DND-41 (cell line): ENCODE results near the gene RRM1.

Source experiments
- ATAC-seq: fragments of 200-7000 bp; cut with Tn5 transposase; 3 replicates; pipeline ENCODE4 v1.9.1; 2021; ENCODE audit warnings: low read depth; ENCODE audit not compliant: insufficient read depth
- DNase-seq: peaks from one replicate; pipeline ENCODE4 v3.0.0-alpha.2; 2020
- H2AFZ ChIP-seq: 2 replicates; pipeline ENCODE4 v1.6.0; 2012; ENCODE audit warnings: low read depth, low read length
- H3K27ac ChIP-seq: 2 replicates; pipeline ENCODE4 v1.5.1; 2012; ENCODE audit warnings: low read length, inconsistent platforms
- H3K27me3 ChIP-seq: fragments of 200-600 bp; sonication (generic); 2 replicates; pipeline ENCODE4 v1.6.0; 2012; ENCODE audit warnings: low read length, mild to moderate bottlenecking, inconsistent platforms; ENCODE audit not compliant: insufficient read depth, poor library complexity
- H3K36me3 ChIP-seq: 2 replicates; pipeline ENCODE4 v1.5.1; 2012; ENCODE audit warnings: low read length, inconsistent platforms; ENCODE audit not compliant: insufficient read depth
- H3K4me1 ChIP-seq: 2 replicates; pipeline ENCODE4 v1.5.1; 2012; ENCODE audit warnings: mild to moderate bottlenecking, low read length; ENCODE audit not compliant: insufficient read depth
- H3K4me2 ChIP-seq: 2 replicates; pipeline ENCODE4 v1.6.0; 2012; ENCODE audit warnings: mild to moderate bottlenecking, moderate library complexity, low read length, inconsistent platforms; ENCODE audit not compliant: insufficient read depth
- H3K4me3 ChIP-seq, 2 experiments: fragments of 200-600 bp in 1 of 2; shearing (Covaris generic) in 1 of 2; 2 replicates each; pipeline ENCODE4 v1.5.1; 2012 to 2016; ENCODE audit warnings: inconsistent platforms in 2 of 2, low read length in 2 of 2, mild to moderate bottlenecking in 2 of 2, low read depth in 1 of 2, moderate library complexity in 1 of 2
- H3K79me2 ChIP-seq: 2 replicates; pipeline ENCODE4 v1.6.0; 2012; ENCODE audit warnings: low read length, inconsistent platforms; ENCODE audit not compliant: insufficient read depth
- H3K9ac ChIP-seq: 2 replicates; pipeline ENCODE4 v1.6.0; 2012; ENCODE audit warnings: low read depth, mild to moderate bottlenecking, inconsistent platforms, low read length, moderate library complexity
- H3K9me3 ChIP-seq: 2 replicates; pipeline ENCODE4 v1.5.1; 2012; ENCODE audit warnings: low read length, moderate library complexity, mild to moderate bottlenecking, inconsistent platforms; ENCODE audit not compliant: insufficient read depth, severe bottlenecking
- H4K20me1 ChIP-seq: 2 replicates; pipeline ENCODE4 v1.6.0; 2012; ENCODE audit warnings: low read length; ENCODE audit not compliant: insufficient read depth
- CTCF ChIP-seq: IDR thresholded peaks from 2 replicates; pipeline ENCODE4 v1.5.1; 2012; ENCODE audit warnings: borderline replicate concordance, low read length, moderate library complexity, mild to moderate bottlenecking; ENCODE audit not compliant: poor library complexity, severe bottlenecking; ENCODE audit errors: extremely low read depth
- EZH2 ChIP-seq: IDR thresholded peaks from 3 replicates; pipeline ENCODE4 v1.6.1; 2012; ENCODE audit warnings: borderline replicate concordance, low read depth, mild to moderate bottlenecking, moderate library complexity, low read length, inconsistent platforms; ENCODE audit not compliant: severe bottlenecking

Gene RRM1

GRCh38 chr11:4093519-4094347, 866 bp upstream of the RRM1 start:
- H3K36me3 ChIP-seq: peaks cover 43% of the 10 kb centered on the region
- TF ChIP-seq CTCF (no peak), EZH2 (no peak)
- H3K27me3 ChIP-seq: no peaks in the 10 kb centered on the region
- H3K4me2 ChIP-seq: peak overlapping the region; percentile 85
- H3K4me3 ChIP-seq: peak overlapping the region; percentile 82 to 92
- no peak for DNase-seq
- peaks cover 44% of the 10 kb centered on the region for H3K4me1 ChIP-seq
- peaks cover 21% of the 10 kb centered on the region; the same call in 1 of the 2 replicates for H4K20me1 ChIP-seq
- peaks cover 50% of the 10 kb centered on the region for H3K79me2 ChIP-seq
- no peaks in the 10 kb centered on the region for H3K9me3 ChIP-seq
- 0 out of 3 replicates have a peak, but pooled peaks have one; percentile 0 for ATAC-seq
- H2AFZ ChIP-seq: peak overlapping the region; percentile 97
- H3K27ac ChIP-seq: peak overlapping the region; percentile 99
- H3K9ac ChIP-seq: peak overlapping the region; percentile 93

GRCh38 chr11:4095509-4096230, 1.1 kb downstream of the RRM1 start:
- Histone ChIP-seq H3K9ac (peak overlapping the region; percentile 93), H3K36me3 (peaks cover 49% of the 10 kb centered on the region), H3K4me3 (peak overlapping the region; percentile 82 to 92), H4K20me1 (peaks cover 34% of the 10 kb centered on the region; the same call in 1 of the 2 replicates), H3K27ac (peak overlapping the region; percentile 99), H2AFZ (peak overlapping the region; percentile 97), H3K9me3 (no peaks in the 10 kb centered on the region), H3K27me3 (no peaks in the 10 kb centered on the region), H3K4me1 (peaks cover 61% of the 10 kb centered on the region), H3K4me2 (peak overlapping the region; percentile 85), H3K79me2 (peaks cover 69% of the 10 kb centered on the region)
- no peak for ATAC-seq
- TF ChIP-seq CTCF (no peak), EZH2 (no peak)
- no peak for DNase-seq

GRCh38 chr11:4098026-4098621, 3.5 kb downstream of the RRM1 start:
- peak overlapping the region; percentile 93; the same call in 1 of the 2 replicates for H3K9ac ChIP-seq
- peak overlapping the region; percentile 85 for H3K4me2 ChIP-seq
- no peak for ATAC-seq
- H3K4me1 ChIP-seq: peaks cover 69% of the 10 kb centered on the region
- H3K27me3 ChIP-seq: no peaks in the 10 kb centered on the region
- TF ChIP-seq EZH2: no peak
- TF ChIP-seq CTCF: no peak
- H3K9me3 ChIP-seq: no peaks in the 10 kb centered on the region
- peak overlapping the region; percentile 38; the same call in 1 of the 2 replicates for H3K27ac ChIP-seq
- H2AFZ ChIP-seq: no peak overlapping the region
- peaks cover 93% of the 10 kb centered on the region for H3K79me2 ChIP-seq
- no peak for DNase-seq
- peaks cover 46% of the 10 kb centered on the region; the same call in 1 of the 2 replicates for H4K20me1 ChIP-seq
- peaks cover 65% of the 10 kb centered on the region for H3K36me3 ChIP-seq
- peak overlapping the region in 1 of 2 experiments; percentile 92; a peak in 1 of 4 replicates for H3K4me3 ChIP-seq
